H1 (cell line): ENCODE results near the gene PFDN4. TPM values are rescaled to one million over a fixed set of nuclear protein-coding genes. Genes with fewer than 3 reads are reported as not detected.

Experiments
- CREB1 ChIP-seq: IDR thresholded peaks from 2 replicates; pipeline ENCODE4 v1.6.1; 2012; ENCODE audit warnings: inconsistent platforms
- SAP30 ChIP-seq: fragments of 300-600 bp; sonication (generic); IDR thresholded peaks from 2 replicates; pipeline ENCODE4 v1.7.1; 2012; ENCODE audit warnings: low read length, moderate library complexity, mild to moderate bottlenecking, inconsistent platforms; ENCODE audit not compliant: insufficient read depth, insufficient replicate concordance
- YY1 ChIP-seq: IDR thresholded peaks from 2 replicates; pipeline ENCODE4 v1.6.1; 2011; ENCODE audit warnings: low read depth, mild to moderate bottlenecking, low read length
- polyA plus RNA-seq, 7 experiments: library from polyadenylated mRNA; depleted of rRNA in 3 of 7; stranded (reverse) in 5 of 7; unstranded in 2 of 7; fragments of >200 nt in 5 of 7; fragments of 200-250 nt in 2 of 7; gene quantifications; 1 replicate in 5 of 7; 2 replicates in 1 of 7; 4 replicates in 1 of 7; pipeline versions ENCODE4 v1.2.1 to v1.2.3, GENCODE V29; 2011 to 2013; ENCODE audit warnings: missing spikeins in 2 of 7, mixed read lengths in 2 of 7
- total RNA-seq: library from RNA; stranded (reverse); fragmentation: NEBNext Ultra II Directional; extraction: Animal tissue kit (Norgen Biotek cat#: 25700); gene quantifications from 2 replicates; pipeline ENCODE4 v1.2.1, GENCODE V29; 2021

The PFDN4 gene
- total and polyA plus RNA-seq, 2 of the 8 experiments (the other 6 are each of a cell fraction or from before 2014, with no cell fraction given): 41.9 to 96.8 TPM

DNA sequence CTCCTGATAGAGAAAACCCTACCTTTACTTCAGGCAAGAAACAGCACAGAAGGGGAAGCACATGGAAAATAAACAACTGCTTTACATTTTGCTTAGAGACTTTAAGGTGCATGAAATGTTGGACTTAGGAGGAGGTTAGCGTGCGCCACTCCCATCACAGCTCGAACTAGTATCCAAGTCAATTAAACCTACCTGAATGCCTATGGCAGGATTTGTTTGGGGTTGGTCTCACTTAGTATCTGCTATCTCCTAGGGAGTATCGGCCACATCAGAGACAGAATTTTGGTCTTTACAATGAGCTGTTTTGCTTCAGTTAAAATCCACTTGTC, 46.1 kb upstream of the PFDN4 start (continued):
- no peak for TF ChIP-seq SAP30
- no peak for TF ChIP-seq CREB1
- TF ChIP-seq YY1: no peak
